Upper lobe of right lung (tissue), 1 donor: ENCODE data around the gene PRR18. TPM values are rescaled to one million over a fixed set of nuclear protein-coding genes. Genes with fewer than 3 reads are reported as not detected.

Experiments
- ATAC-seq: fragments of 200-7000 bp; cut with Tn5 transposase; one replicate; pipeline ENCODE4 v1.9.1; 2020; ENCODE audit warnings: mild to moderate bottlenecking, moderate library complexity
- DNase-seq: peaks from one replicate; pipeline ENCODE4 v3.0.0-alpha.2; 2020
- H3K27ac ChIP-seq: fragments of 200-600 bp; one replicate; pipeline ENCODE4 v1.8.0; 2022
- H3K27me3 ChIP-seq: fragments of 200-600 bp; one replicate; pipeline ENCODE4 v1.8.0; 2022; ENCODE audit warnings: mild to moderate bottlenecking
- H3K36me3 ChIP-seq: fragments of 200-600 bp; one replicate; pipeline ENCODE4 v1.8.0; 2022
- H3K4me1 ChIP-seq: fragments of 200-600 bp; one replicate; pipeline ENCODE4 v1.8.0; 2022
- H3K4me3 ChIP-seq: fragments of 200-600 bp; one replicate; pipeline ENCODE4 v1.8.0; 2022; ENCODE audit warnings: mild to moderate bottlenecking
- H3K9me3 ChIP-seq: fragments of 200-600 bp; one replicate; pipeline ENCODE4 v1.8.0; 2022
- intact Hi-C: fragments of 100-400 bp; cut with DNase I; formaldehyde crosslinking; loops from one replicate; pipeline ENCODE4 v1.11.0; 2022
- total RNA-seq: library from RNA; stranded (reverse); fragmentation: NEBNext Ultra II Directional; extraction: Animal tissue kit (Norgen Biotek cat#: 25700); gene quantifications from one replicate; pipeline ENCODE4 v1.2.1, GENCODE V29; 2021
- TF ChIP-seq, protein P1 (sequence below): fragments of 200-600 bp; IDR thresholded peaks from one replicate; pipeline ENCODE4 v1.8.0; 2022; ENCODE audit warnings: antibody characterized with exemption
- donor health status: DM: no; HTN: yes; CAD: no; lungs with severe emphysema.

PRR18 gene
- total RNA-seq, 1 donor from 2014 or later: not detected

DNA sequence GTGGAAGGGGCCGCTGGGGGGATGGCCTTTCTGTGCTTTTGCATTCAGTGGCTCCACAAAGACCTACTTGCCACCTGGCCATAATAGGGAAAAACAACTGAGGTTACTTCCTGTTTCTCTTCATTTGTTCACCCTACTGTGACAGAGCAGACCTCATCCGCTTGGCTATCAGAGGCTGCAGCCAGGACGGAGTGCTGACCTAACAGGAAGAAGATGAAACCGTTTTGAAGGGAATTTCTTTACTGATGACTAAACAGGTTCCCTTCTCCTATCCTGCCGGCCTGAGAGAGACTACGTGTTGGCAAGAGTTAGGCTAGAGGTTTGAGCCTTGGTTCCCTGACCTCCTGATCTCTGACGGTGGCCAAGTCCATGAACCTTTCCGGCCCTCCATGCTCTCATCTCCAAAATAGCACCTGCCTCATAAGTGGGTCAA lies 21.3 kb downstream of the PRR18 start:
- Histone ChIP-seq H3K27me3 (peaks cover 8% of the 10 kb centered on the region), H3K4me1 (no peaks in the 10 kb centered on the region), H3K36me3 (no peaks in the 10 kb centered on the region), H3K9me3 (no peaks in the 10 kb centered on the region), H3K4me3 (no peak overlapping the region), H3K27ac (no peak overlapping the region)
- TF ChIP-seq, protein P1, sequence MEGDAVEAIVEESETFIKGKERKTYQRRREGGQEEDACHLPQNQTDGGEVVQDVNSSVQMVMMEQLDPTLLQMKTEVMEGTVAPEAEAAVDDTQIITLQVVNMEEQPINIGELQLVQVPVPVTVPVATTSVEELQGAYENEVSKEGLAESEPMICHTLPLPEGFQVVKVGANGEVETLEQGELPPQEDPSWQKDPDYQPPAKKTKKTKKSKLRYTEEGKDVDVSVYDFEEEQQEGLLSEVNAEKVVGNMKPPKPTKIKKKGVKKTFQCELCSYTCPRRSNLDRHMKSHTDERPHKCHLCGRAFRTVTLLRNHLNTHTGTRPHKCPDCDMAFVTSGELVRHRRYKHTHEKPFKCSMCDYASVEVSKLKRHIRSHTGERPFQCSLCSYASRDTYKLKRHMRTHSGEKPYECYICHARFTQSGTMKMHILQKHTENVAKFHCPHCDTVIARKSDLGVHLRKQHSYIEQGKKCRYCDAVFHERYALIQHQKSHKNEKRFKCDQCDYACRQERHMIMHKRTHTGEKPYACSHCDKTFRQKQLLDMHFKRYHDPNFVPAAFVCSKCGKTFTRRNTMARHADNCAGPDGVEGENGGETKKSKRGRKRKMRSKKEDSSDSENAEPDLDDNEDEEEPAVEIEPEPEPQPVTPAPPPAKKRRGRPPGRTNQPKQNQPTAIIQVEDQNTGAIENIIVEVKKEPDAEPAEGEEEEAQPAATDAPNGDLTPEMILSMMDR: no peak
- peak; percentile 46 for ATAC-seq
- no peak for DNase-seq
- intact Hi-C loops: no loop called here

DNA sequence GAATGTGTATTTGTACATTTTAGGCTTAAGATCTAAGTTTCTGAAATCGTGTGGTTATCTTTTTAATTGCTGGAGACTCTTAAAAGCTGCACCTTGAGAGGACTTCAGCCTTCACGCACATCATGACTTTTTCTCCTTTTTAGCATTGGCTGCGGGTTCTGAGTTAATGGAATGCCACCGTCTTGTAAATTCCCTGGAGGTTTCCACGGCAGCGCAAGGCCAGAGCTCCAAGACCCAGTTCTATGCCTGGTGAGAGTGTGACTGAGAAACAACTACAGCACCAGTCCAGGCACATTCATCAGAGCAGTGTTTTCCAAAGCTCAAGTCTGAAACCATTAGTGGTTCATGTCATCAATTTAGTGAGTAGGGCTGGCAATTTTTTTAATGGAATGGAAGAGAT lies 23.0 kb downstream of the PRR18 start:
- no peaks in the 10 kb centered on the region for H3K36me3 ChIP-seq
- H3K27ac ChIP-seq: no peak overlapping the region
- no peak for ATAC-seq
- intact Hi-C loops: no loop called here
- DNase-seq: no peak
- H3K4me3 ChIP-seq: no peak overlapping the region
- no peaks in the 10 kb centered on the region for H3K4me1 ChIP-seq
- TF ChIP-seq, protein P1: no peak
- H3K27me3 ChIP-seq: peaks cover 11% of the 10 kb centered on the region
- no peaks in the 10 kb centered on the region for H3K9me3 ChIP-seq

DNA sequence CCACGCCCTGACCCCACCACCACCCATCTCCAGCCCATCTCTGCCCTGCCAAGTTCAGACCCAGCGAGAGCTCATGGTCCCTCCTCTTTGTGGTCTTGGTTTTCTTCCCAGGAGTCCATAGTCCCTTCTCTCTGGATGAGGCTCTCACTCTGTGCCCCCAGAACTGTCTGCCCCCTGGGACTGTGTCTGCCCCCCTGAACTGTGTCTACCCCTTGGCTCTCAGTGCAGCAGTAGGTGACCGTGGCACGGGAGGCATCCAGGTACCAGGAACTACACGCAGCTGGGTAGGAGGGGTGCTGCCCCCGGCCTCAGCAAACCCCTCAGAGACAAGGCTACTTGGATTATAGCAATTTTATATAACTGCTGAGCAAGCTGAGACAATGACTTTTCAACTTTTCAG lies 23.6 kb downstream of the PRR18 start:
- DNase-seq (no peak), ATAC-seq (no peak)
- Histone ChIP-seq H3K9me3 (no peaks in the 10 kb centered on the region), H3K27ac (no peak overlapping the region), H3K4me1 (no peaks in the 10 kb centered on the region), H3K4me3 (no peak overlapping the region), H3K36me3 (no peaks in the 10 kb centered on the region), H3K27me3 (peaks cover 11% of the 10 kb centered on the region)
- intact Hi-C loops: no loop called here
- TF ChIP-seq, protein P1: no peak

DNA sequence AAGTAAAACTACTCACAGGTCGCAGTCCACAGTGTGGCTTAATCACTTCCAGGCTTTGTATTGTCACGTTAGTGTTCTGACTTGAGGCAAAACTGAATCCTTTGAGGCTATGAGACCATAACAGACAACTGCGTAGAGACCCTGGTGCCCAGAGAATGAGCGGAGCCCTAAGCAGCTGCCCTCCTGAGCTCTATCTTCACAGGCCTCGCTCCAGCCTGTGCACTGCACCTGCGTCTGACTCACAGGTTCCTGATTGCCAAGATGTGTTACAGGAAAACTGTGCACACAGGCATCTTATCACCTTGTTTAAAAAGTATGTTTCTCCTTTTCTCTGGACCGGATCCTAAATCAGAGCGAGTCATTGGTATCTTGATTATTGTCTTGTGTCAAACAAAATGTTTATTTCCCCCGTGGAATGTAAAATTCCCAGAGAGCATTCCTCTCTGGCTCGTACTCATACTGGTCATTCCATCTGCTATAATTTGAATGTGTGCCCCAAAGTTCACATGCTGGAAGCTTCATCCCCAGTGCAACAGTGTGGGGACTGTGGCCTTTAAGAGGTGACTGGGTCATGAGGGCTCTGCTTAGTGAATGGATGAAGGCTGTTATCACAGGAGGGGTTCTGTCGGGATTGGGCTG lies 25.7 kb downstream of the PRR18 start:
- TF ChIP-seq, protein P1: no peak
- DNase-seq (no peak), ATAC-seq (no peak)
- Histone ChIP-seq H3K4me3 (no peak overlapping the region), H3K9me3 (no peaks in the 10 kb centered on the region), H3K27ac (no peak overlapping the region), H3K27me3 (peaks cover 11% of the 10 kb centered on the region), H3K4me1 (no peaks in the 10 kb centered on the region), H3K36me3 (no peaks in the 10 kb centered on the region)
- intact Hi-C loops: no loop called here

DNA sequence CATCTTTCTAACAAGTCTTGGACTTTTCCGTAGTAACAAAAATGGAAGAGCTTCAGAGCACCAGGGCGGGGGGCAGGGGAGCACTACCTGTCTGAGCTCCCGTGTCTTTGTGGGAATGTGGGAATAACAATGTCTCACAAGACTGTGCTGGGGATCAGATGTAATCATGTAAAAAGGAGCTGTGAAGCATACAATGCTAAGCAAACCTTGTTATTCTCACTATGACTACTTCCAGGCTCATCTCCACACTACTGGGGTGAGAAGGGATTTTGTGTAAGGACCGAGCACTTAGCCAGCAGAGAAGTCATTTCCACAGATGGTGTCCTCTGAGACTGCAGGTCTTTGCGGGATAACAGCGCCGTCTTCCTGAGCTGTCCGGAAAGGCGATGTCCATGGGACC lies 27.1 kb downstream of the PRR18 start:
- Histone ChIP-seq H3K4me1 (peaks cover 6% of the 10 kb centered on the region), H3K9me3 (no peaks in the 10 kb centered on the region), H3K4me3 (no peak overlapping the region), H3K27ac (no peak overlapping the region), H3K36me3 (no peaks in the 10 kb centered on the region), H3K27me3 (peaks cover 11% of the 10 kb centered on the region)
- TF ChIP-seq, protein P1: no peak
- ATAC-seq (no peak), DNase-seq (no peak)
- intact Hi-C loops: no loop called here

DNA sequence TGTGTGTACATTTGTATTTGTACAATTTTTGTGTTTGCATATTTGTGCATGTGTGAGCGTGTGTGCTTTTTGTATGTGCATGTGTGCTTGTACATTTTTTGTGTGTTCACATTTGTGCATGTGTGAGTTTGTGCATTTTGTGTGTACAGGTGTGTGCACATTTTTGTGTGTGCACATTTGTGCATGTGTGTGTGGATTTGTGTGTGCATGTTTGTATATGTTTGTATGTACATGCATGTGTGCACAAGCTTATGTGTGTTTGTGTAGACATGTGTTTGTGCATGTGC lies 28.9 kb downstream of the PRR18 start:
- ATAC-seq (no peak), DNase-seq (no peak)
- TF ChIP-seq, protein P1: no peak
- no peaks in the 10 kb centered on the region for H3K36me3 ChIP-seq
- no peak overlapping the region for H3K4me3 ChIP-seq
- H3K9me3 ChIP-seq: no peaks in the 10 kb centered on the region
- peaks cover 17% of the 10 kb centered on the region for H3K27me3 ChIP-seq
- intact Hi-C loops: loop anchor here (10.0 kb wide), 1 partner anchor 115 kb away; no protein-coding TSS in a partner anchor
- peaks cover 6% of the 10 kb centered on the region for H3K4me1 ChIP-seq
- no peak overlapping the region for H3K27ac ChIP-seq
